GM19463 (cell line): ENCODE results near the gene SEPTIN2.
A peak's percentile ranks its signal among the peaks of the same experiment; 100 is the strongest.
"Not testable (repeated sequence)": the region's sequence is repeated elsewhere in the genome, so short reads cannot be mapped to it uniquely, and the experiment has no call there.

Source experiments
- ATAC-seq: cut with Tn5 transposase; IDR thresholded peaks from one replicate; pipeline ENCODE4 v1.9.1; 2021; ENCODE audit warnings: mild to moderate bottlenecking, moderate library complexity; ENCODE audit not compliant: unreplicated experiment

SEPTIN2 gene

GRCh38 chr2:241312082-241312481, 3.6 kb upstream of the SEPTIN2 start:
- ATAC-seq = no peak

GRCh38 chr2:241313543-241314095, 2.1 kb upstream of the SEPTIN2 start:
- ATAC-seq = no peak

GRCh38 chr2:241314226-241315092, 1.3 kb upstream of the SEPTIN2 start:
- no peak for ATAC-seq

GRCh38 chr2:241315093-241315878, 439 bp upstream of the SEPTIN2 start, which contains the start of gene HDLBP:
HDLBP (minus strand) TSS chr2:241315672; CDS start chr2:241266869, 48,803 bp downstream.
- ATAC-seq = peak; percentile 75

DNA sequence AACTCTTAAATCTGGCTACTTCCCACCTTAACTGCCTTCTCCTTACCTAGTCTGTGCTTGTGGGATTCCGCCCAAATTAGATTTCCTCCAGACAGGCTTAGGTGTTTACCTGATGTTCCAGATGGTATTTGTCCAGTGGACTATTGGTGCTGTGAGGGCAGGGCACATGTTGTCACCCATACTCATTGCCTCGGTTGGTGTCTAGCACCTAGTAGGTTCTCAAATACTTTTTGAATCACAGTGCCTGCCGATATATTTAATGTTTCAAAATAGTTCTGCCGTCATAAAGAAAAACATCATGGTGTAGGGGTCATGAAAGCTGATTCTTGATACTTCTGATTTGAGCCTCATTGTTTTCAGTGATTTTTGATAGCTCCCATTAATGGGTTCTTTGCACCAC, 1.1 kb downstream of the SEPTIN2 start:
- ATAC-seq = no peak

- ATAC-seq = no peak
Observed at GRCh38 chr2:241317391-241317790, 1.7 kb downstream of the SEPTIN2 start.

DNA sequence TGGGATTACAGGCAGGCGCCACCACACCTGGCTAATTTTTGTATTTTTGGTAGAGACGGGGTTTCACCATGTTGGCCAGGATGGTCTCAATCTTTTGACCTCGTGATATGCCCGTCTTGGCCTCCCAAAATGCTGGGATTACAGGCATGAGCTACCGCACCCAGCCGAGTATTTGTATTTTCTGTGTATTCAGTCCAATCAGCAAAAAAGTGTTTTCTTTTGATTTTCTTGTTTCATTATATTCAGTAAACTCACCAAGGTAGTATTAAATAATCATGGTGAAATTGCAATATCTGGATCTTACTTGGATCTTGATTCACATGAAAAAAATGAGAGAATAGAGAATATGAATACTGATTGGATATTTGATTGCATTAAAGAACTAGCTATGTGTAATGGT, 3.1 kb downstream of the SEPTIN2 start:
- not testable (repeated sequence) for ATAC-seq

- no peak for ATAC-seq
Observed at GRCh38 chr2:241320394-241320793, 4.7 kb downstream of the SEPTIN2 start.

- ATAC-seq = no peak
Observed at GRCh38 chr2:241321033-241321432, 5.3 kb downstream of the SEPTIN2 start.

GRCh38 chr2:241321886-241322285, 6.2 kb downstream of the SEPTIN2 start:
- no peak for ATAC-seq

- no peak for ATAC-seq
Observed at GRCh38 chr2:241323778-241324177, 8.1 kb downstream of the SEPTIN2 start.

DNA sequence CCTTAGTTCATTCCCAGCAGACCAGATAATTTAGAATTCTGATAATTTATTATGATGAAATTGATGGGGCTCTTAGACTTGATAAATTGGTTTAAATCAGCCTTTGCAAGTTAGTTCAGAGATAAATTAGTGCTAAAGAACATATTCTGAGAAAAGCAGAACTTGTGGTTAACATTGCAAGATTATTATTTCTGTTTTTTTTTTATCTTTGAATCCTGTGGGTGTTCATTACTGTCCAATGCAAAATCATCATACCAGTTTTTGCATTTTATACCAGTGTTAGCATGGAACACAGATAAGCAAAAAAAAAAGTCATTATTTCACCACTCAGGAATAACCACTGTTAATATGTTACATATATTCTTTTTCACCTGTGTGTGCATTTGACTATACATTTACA, 9.1 kb downstream of the SEPTIN2 start:
- no peak for ATAC-seq

- no peak for ATAC-seq
Observed at GRCh38 chr2:241325257-241325656, 9.5 kb downstream of the SEPTIN2 start.

GRCh38 chr2:241329669-241330615, 14.2 kb downstream of the SEPTIN2 start:
- ATAC-seq = no peak

DNA sequence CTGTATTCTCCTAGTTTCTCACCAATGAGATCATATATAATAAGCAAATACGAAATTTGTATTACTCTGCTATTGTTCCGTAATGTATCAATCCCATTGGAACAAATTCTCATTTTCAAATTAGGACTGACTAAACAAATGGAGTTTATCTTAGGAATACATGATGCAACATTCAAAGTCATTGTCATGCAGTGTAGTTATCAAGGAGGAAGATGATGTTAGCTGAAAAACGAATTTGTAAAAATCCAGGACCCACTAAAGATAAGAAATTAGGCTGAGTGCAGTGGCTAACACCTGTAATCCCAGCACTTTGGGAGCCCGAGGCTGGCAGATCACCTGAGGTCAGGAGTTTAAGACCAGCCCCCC, 14.9 kb downstream of the SEPTIN2 start:
- no peak for ATAC-seq

DNA sequence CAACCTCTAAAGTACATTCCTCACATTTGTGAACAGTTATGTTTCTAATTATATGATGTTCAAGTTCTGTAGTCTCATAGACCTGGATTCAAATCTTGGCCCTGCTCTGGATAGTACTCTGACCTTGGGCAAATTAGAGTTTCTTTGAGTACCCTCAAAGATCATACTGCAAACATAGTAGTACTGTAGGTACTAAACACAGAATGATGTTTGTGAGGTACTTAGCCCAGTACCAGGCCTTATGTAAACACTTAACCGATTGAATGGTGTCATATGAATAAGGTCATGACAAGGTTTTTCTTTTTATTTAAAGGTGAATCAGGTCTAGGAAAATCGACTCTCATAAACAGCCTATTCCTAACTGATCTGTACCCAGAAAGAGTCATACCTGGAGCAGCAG, 19.1 kb downstream of the SEPTIN2 start:
- ATAC-seq = no peak

DNA sequence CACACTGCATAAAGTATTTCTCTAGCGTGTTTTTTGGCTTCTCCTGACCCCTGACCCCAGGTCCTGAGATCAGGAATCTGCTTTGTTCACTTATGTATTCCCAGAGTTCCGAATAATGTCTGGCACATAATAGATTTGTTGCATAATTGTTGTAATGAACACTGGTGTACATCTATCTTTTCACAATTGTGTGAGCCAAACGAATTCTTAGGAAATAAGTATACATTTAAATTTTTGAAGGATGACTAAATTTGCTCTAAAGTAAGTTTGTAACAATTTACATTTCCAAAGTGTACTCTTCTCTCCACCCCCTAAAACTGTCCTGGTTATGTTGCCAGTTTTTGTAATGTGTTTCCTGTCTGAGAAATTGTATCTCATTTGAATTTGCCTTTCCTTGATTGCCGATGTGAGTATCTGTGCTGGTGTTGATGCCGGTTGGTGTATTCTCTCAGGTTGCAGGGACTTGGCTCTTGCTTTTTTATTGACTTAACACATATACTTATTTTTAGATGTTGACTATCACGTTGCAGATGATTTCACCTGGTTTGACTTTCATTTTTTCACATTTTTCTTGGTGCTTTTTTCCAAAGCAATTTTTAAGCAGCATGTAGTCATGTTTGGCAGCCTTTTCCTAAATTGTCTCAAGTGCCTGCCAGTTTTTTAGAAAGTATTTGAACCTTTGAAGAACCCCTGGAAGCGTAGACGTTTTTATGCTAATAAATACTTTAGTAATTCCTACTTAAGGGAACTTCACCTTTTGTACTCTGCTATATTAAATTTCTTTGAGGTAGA, 24.3 kb downstream of the SEPTIN2 start:
- no peak for ATAC-seq

DNA sequence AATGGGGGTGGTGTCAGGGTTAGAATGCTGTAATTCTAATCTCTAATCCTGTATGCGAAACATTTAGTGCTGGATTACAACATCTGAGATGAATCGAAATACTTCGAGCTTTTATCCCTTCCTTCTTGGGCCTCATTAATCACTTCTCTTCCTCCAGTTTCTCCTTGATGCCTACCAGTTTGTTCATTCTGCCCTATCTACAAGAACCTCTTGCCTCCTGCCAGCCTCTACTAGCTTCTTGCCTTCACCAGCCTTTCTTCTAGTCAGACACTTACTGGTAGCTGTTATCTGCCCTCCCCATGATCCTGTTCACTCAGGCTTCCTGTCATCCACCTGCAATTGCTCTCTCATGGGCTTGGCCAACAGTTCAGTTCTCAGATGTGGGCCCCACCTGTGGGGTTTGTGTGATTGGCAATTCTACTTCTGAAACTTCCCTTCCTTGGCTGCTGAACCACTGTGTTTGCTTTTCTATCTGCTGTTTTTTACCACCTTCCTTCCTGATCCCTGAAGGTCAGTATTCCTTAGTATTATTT, 25.0 kb downstream of the SEPTIN2 start:
- no peak for ATAC-seq

- no peak for ATAC-seq
Observed at GRCh38 chr2:241344925-241345651, 29.4 kb downstream of the SEPTIN2 start.
